Epithelial cell of esophagus (primary cell): ENCODE results near the gene NCK1.
"Not testable (repeated sequence)": the region's sequence is repeated elsewhere in the genome, so short reads cannot be mapped to it uniquely, and the experiment has no call there.

Source experiments
- DNase-seq: peaks from one replicate; pipeline ENCODE4 v3.0.0; 2010; ENCODE audit warnings: low read depth
- H3K4me3 ChIP-seq: 2 replicates; pipeline ENCODE4 v1.5.1; 2011; ENCODE audit warnings: mild to moderate bottlenecking, low read length, control low read depth
- TF ChIP-seq, protein P1 (sequence below): IDR thresholded peaks from 2 replicates; pipeline ENCODE4 v1.5.1; 2011; ENCODE audit warnings: low read depth, mild to moderate bottlenecking, low read length, control low read depth, inconsistent platforms; ENCODE audit not compliant: insufficient read depth; ENCODE audit errors: missing control alignments

Gene NCK1

DNA sequence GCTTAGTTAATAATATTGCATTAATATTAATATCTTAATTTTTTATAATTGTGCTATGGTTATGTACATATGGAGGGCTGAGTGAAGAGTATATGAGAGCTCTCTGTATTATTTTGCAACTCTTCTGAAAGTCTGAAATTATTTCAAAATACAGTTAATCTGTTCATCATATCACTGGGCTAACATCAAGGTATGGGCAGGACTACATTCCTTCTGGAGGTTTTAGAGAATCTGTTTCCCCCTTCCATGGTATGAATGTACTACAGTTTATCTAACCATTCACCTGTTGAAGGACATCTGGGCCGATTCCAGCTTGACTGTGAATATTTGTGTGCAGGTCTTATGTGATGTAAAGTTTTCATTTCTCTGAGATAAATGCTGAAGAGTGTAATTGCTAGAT lies 100.9 kb downstream of the NCK1 start:
- DNase-seq = no peak
- TF ChIP-seq, protein P1, sequence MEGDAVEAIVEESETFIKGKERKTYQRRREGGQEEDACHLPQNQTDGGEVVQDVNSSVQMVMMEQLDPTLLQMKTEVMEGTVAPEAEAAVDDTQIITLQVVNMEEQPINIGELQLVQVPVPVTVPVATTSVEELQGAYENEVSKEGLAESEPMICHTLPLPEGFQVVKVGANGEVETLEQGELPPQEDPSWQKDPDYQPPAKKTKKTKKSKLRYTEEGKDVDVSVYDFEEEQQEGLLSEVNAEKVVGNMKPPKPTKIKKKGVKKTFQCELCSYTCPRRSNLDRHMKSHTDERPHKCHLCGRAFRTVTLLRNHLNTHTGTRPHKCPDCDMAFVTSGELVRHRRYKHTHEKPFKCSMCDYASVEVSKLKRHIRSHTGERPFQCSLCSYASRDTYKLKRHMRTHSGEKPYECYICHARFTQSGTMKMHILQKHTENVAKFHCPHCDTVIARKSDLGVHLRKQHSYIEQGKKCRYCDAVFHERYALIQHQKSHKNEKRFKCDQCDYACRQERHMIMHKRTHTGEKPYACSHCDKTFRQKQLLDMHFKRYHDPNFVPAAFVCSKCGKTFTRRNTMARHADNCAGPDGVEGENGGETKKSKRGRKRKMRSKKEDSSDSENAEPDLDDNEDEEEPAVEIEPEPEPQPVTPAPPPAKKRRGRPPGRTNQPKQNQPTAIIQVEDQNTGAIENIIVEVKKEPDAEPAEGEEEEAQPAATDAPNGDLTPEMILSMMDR = no peak
- H3K4me3 ChIP-seq = peak overlapping the region; percentile 36

DNA sequence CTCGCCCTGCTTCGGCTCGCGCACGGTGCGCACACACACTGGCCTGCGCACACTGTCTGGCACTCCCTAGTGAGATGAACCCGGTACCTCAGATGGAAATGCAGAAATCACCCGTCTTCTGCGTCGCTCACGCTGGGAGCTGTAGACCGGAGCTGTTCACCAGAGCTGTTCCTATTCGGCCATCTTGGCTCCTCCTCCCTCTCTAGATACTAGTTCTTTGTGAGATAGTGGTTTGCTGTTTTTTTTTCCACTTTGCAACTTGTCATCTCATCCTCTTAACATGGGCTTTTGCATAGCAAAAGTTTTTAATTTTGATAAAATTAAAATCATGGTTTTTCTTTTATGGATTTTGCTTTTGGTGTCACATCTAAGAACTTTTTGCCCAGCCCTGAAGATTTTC lies 107.5 kb downstream of the NCK1 start:
- not testable (repeated sequence) for DNase-seq, H3K4me3 ChIP-seq

DNA sequence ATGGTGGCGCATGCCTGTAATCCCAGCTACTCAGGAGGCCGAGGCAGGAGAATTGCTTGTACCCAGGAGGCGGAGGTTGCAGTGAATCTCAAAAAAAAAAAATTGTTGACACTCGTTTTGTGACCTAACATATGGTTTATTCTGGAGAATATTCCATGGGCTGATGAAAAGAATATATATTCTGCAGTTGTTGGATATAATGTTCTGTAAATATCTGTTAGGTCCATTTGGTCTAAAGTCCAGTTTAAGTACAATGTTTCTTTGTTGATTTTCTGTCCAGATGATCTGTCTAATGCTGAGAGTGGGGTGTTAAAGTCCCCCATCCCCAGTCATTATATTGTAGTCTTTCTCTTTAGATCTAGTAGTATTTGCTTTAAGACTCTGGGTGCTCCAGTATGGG lies 111.3 kb downstream of the NCK1 start:
- TF ChIP-seq, protein P1 = no peak
- H3K4me3 ChIP-seq = no peak overlapping the region
- DNase-seq = no peak

DNA sequence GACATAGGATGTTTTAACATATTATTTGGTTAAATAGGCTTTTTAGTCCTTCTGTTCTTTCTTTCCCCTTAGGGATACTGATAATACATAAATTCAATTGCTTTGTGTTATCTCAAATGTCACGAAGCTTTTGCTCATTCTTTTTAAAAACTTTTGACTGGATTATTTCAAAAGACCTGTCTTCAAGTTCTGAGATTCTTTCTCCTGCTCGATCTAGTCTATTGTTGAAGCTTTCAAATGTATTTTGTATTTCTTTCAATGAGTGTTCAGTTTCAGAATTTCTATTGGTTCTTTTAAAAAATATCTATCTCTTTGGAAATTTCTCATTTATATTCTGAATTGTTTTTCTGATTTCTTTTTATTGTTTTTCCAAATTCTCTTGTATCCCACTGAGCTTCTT lies 112.7 kb downstream of the NCK1 start:
- TF ChIP-seq, protein P1 = no peak
- DNase-seq = no peak
- H3K4me3 ChIP-seq = no peak overlapping the region

DNA sequence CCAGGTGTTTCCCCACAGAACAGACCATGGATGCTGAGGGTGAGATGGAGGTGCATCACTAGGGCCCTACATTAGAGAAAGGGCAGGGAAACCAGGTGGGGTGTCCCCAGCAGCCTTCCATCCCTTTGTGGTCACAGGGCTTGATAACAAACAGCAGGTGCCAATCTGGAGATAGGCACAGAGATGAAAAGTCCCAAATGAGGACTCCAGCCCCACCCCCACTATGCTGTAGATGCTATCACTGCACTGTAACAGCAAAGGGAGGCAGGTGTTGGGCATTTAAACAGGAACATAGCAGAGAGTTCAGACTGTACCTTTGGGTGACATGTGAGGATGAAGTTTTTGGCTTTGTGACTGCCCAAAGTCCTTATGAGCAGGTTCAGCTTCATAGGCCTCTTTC lies 117.2 kb downstream of the NCK1 start:
- no peak overlapping the region for H3K4me3 ChIP-seq
- TF ChIP-seq, protein P1 = no peak
- DNase-seq = no peak

DNA sequence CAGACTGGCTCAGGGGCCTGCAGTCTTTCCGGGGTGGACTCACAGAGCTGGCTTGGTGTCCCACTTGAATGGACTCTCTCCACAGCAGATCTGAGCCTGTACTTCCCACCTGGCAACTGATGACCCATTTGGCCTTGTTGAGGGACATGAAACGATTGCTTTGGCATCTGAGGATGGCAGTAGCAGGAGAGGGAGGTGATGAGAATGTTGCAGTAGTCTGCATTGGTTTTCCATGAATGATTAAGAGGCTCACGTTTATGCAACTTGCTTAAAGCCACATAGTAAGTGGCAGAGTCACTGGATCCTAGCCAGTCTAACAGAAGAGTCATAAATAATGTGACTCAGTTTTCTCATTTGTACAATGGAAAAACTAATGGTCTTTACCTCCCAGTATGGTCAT lies 117.7 kb downstream of the NCK1 start:
- TF ChIP-seq, protein P1 = no peak
- no peak overlapping the region for H3K4me3 ChIP-seq
- DNase-seq = peak; percentile 71

DNA sequence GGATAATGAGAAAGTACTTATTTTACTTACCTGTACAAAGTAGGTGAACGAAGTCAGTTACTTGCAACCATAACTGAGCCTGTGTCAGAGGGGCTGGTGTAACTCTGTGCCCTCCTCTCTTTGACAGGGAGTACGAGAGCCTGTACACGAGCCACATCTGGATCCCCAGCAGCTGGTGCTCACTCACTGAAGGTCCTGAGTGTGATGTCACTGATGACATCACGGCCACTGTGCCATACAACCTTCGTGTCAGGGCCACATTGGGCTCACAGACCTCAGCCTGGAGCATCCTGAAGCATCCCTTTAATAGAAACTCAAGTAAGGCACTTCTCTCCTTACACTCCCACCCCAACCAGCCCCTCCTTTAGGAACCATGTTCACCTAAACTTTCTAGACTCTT lies 120.0 kb downstream of the NCK1 start:
- no peak overlapping the region for H3K4me3 ChIP-seq
- no peak for DNase-seq
- TF ChIP-seq, protein P1 = no peak
